GM23338 (cell line): ENCODE measurements around the gene THSD7A.

Experiments used
- CREB1 ChIP-seq: fragments of 250-450 bp; sonication (Bioruptor Pico); IDR thresholded peaks from 2 replicates; pipeline ENCODE4 v1.5.0; 2020; ENCODE audit warnings: low read depth, mild to moderate bottlenecking, moderate library complexity
- EZH2 ChIP-seq: fragments of 200-600 bp; sonication (generic); IDR thresholded peaks from one replicate; pipeline ENCODE4 v1.8.0; 2017; ENCODE audit warnings: antibody characterized with exemption, mild to moderate bottlenecking, low read depth; ENCODE audit not compliant: unreplicated experiment
- EZH2phosphoT487 ChIP-seq: fragments of 200-600 bp; sonication (generic); IDR thresholded peaks from one replicate; pipeline ENCODE4 v1.8.1; 2018; ENCODE audit warnings: antibody characterized with exemption; ENCODE audit not compliant: unreplicated experiment
- JUNB ChIP-seq: IDR thresholded peaks from one replicate; pipeline ENCODE4 v1.6.1; 2016; ENCODE audit warnings: antibody characterized with exemption; ENCODE audit not compliant: unreplicated experiment
- NANOG ChIP-seq: IDR thresholded peaks from 2 replicates; pipeline ENCODE4 v1.6.1; 2016; ENCODE audit warnings: antibody characterized with exemption, borderline replicate concordance
- POLR2AphosphoS5 ChIP-seq: IDR thresholded peaks from 2 replicates; pipeline ENCODE4 v1.6.1; 2016; ENCODE audit warnings: antibody characterized with exemption, low read depth
- STAT1 ChIP-seq: IDR thresholded peaks from one replicate; pipeline ENCODE4 v1.6.1; 2016; ENCODE audit warnings: antibody characterized with exemption; ENCODE audit not compliant: unreplicated experiment
- ZNF114 ChIP-seq: fragments of 250-450 bp; sonication (Bioruptor Pico); IDR thresholded peaks from 2 replicates; pipeline ENCODE4 v1.5.0; 2020; ENCODE audit warnings: mild to moderate bottlenecking, moderate library complexity
- ZNF331 ChIP-seq: fragments of 250-450 bp; sonication (Bioruptor Pico); IDR thresholded peaks from 2 replicates; pipeline ENCODE4 v1.5.0; 2020; ENCODE audit warnings: low read depth, mild to moderate bottlenecking, moderate library complexity
- TF ChIP-seq, protein P1 (sequence below), 2 experiments: fragments of 200-600 bp in 1 of 2; sonication (generic) in 1 of 2; conservative IDR thresholded peaks; 2 replicates each; pipeline versions ENCODE4 v1.5.1 to v1.6.1; 2016 to 2017; ENCODE audit warnings: antibody characterized with exemption in 2 of 2, low read depth in 2 of 2, mild to moderate bottlenecking in 2 of 2, moderate library complexity in 1 of 2
- TF ChIP-seq, protein P2 (sequence below): IDR thresholded peaks from one replicate; pipeline ENCODE4 v1.6.1; 2018; ENCODE audit warnings: antibody characterized with exemption; ENCODE audit not compliant: unreplicated experiment
- TF ChIP-seq, protein P3 (sequence below): IDR thresholded peaks from 2 replicates; pipeline ENCODE4 v1.6.1; 2016; ENCODE audit warnings: antibody characterized with exemption
- TF ChIP-seq, protein P4 (sequence below): fragments of 250-450 bp; sonication (Bioruptor Pico); IDR thresholded peaks from 2 replicates; pipeline ENCODE4 v1.5.0; 2020; ENCODE audit warnings: mild to moderate bottlenecking, moderate library complexity

DNA sequence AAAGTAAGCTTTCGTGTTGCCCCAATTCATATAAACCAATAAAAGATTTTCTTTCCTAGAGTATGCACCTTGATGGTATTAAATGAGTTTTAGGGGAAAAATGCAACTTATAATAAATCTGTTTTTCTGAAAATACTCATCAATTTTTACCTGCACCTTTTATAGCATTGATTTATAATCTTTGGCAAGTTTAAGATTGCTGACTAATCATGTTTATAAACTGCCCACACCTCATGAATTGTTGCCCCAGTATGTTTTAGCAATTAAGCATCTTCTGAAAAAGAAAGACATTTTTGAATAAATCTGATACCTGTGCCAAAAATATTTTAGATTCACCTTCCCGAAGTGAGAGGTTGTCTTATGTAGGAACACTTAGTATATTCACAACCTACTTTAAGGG, 420.0 kb downstream of the THSD7A start:
- TF ChIP-seq, protein P1, sequence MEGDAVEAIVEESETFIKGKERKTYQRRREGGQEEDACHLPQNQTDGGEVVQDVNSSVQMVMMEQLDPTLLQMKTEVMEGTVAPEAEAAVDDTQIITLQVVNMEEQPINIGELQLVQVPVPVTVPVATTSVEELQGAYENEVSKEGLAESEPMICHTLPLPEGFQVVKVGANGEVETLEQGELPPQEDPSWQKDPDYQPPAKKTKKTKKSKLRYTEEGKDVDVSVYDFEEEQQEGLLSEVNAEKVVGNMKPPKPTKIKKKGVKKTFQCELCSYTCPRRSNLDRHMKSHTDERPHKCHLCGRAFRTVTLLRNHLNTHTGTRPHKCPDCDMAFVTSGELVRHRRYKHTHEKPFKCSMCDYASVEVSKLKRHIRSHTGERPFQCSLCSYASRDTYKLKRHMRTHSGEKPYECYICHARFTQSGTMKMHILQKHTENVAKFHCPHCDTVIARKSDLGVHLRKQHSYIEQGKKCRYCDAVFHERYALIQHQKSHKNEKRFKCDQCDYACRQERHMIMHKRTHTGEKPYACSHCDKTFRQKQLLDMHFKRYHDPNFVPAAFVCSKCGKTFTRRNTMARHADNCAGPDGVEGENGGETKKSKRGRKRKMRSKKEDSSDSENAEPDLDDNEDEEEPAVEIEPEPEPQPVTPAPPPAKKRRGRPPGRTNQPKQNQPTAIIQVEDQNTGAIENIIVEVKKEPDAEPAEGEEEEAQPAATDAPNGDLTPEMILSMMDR (conservative IDR thresholded peaks at IDR 0.05; ENCODE audit: low read depth in 2 of 2): no peak
- TF ChIP-seq EZH2phosphoT487 (no peak), POLR2AphosphoS5 (no peak), EZH2 (no peak), CREB1 (no peak), ZNF114 (no peak), JUNB (no peak), NANOG (no peak), STAT1 (no peak), ZNF331 (CRISPR knock-in tag) (no peak)
- TF ChIP-seq, protein P2, sequence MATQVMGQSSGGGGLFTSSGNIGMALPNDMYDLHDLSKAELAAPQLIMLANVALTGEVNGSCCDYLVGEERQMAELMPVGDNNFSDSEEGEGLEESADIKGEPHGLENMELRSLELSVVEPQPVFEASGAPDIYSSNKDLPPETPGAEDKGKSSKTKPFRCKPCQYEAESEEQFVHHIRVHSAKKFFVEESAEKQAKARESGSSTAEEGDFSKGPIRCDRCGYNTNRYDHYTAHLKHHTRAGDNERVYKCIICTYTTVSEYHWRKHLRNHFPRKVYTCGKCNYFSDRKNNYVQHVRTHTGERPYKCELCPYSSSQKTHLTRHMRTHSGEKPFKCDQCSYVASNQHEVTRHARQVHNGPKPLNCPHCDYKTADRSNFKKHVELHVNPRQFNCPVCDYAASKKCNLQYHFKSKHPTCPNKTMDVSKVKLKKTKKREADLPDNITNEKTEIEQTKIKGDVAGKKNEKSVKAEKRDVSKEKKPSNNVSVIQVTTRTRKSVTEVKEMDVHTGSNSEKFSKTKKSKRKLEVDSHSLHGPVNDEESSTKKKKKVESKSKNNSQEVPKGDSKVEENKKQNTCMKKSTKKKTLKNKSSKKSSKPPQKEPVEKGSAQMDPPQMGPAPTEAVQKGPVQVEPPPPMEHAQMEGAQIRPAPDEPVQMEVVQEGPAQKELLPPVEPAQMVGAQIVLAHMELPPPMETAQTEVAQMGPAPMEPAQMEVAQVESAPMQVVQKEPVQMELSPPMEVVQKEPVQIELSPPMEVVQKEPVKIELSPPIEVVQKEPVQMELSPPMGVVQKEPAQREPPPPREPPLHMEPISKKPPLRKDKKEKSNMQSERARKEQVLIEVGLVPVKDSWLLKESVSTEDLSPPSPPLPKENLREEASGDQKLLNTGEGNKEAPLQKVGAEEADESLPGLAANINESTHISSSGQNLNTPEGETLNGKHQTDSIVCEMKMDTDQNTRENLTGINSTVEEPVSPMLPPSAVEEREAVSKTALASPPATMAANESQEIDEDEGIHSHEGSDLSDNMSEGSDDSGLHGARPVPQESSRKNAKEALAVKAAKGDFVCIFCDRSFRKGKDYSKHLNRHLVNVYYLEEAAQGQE: no peak
- TF ChIP-seq, protein P3, sequence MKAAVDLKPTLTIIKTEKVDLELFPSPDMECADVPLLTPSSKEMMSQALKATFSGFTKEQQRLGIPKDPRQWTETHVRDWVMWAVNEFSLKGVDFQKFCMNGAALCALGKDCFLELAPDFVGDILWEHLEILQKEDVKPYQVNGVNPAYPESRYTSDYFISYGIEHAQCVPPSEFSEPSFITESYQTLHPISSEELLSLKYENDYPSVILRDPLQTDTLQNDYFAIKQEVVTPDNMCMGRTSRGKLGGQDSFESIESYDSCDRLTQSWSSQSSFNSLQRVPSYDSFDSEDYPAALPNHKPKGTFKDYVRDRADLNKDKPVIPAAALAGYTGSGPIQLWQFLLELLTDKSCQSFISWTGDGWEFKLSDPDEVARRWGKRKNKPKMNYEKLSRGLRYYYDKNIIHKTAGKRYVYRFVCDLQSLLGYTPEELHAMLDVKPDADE: no peak
- TF ChIP-seq, protein P4, sequence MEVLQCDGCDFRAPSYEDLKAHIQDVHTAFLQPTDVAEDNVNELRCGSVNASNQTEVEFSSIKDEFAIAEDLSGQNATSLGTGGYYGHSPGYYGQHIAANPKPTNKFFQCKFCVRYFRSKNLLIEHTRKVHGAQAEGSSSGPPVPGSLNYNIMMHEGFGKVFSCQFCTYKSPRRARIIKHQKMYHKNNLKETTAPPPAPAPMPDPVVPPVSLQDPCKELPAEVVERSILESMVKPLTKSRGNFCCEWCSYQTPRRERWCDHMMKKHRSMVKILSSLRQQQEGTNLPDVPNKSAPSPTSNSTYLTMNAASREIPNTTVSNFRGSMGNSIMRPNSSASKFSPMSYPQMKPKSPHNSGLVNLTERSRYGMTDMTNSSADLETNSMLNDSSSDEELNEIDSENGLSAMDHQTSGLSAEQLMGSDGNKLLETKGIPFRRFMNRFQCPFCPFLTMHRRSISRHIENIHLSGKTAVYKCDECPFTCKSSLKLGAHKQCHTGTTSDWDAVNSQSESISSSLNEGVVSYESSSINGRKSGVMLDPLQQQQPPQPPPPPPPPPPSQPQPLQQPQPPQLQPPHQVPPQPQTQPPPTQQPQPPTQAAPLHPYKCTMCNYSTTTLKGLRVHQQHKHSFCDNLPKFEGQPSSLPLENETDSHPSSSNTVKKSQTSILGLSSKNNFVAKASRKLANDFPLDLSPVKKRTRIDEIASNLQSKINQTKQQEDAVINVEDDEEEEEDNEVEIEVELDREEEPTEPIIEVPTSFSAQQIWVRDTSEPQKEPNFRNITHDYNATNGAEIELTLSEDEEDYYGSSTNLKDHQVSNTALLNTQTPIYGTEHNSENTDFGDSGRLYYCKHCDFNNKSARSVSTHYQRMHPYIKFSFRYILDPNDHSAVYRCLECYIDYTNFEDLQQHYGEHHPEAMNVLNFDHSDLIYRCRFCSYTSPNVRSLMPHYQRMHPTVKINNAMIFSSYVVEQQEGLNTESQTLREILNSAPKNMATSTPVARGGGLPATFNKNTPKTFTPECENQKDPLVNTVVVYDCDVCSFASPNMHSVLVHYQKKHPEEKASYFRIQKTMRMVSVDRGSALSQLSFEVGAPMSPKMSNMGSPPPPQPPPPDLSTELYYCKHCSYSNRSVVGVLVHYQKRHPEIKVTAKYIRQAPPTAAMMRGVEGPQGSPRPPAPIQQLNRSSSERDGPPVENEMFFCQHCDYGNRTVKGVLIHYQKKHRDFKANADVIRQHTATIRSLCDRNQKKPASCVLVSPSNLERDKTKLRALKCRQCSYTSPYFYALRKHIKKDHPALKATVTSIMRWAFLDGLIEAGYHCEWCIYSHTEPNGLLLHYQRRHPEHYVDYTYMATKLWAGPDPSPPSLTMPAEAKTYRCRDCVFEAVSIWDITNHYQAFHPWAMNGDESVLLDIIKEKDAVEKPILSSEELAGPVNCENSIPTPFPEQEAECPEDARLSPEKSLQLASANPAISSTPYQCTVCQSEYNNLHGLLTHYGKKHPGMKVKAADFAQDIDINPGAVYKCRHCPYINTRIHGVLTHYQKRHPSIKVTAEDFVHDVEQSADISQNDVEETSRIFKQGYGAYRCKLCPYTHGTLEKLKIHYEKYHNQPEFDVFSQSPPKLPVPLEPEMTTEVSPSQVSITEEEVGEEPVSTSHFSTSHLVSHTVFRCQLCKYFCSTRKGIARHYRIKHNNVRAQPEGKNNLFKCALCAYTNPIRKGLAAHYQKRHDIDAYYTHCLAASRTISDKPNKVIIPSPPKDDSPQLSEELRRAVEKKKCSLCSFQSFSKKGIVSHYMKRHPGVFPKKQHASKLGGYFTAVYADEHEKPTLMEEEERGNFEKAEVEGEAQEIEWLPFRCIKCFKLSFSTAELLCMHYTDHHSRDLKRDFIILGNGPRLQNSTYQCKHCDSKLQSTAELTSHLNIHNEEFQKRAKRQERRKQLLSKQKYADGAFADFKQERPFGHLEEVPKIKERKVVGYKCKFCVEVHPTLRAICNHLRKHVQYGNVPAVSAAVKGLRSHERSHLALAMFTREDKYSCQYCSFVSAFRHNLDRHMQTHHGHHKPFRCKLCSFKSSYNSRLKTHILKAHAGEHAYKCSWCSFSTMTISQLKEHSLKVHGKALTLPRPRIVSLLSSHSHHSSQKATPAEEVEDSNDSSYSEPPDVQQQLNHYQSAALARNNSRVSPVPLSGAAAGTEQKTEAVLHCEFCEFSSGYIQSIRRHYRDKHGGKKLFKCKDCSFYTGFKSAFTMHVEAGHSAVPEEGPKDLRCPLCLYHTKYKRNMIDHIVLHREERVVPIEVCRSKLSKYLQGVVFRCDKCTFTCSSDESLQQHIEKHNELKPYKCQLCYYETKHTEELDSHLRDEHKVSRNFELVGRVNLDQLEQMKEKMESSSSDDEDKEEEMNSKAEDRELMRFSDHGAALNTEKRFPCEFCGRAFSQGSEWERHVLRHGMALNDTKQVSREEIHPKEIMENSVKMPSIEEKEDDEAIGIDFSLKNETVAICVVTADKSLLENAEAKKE (CRISPR knock-in tag): no peak
